IPS-15b (cell line): ENCODE measurements around the gene ZBTB7C.

ENCODE experiments used
- H3K27me3 ChIP-seq: one replicate; pipeline ENCODE4 v1.6.1; 2013; ENCODE audit warnings: low read length; ENCODE audit not compliant: control insufficient read depth, insufficient read depth
- H3K36me3 ChIP-seq: one replicate; pipeline ENCODE4 v1.6.1; 2013; ENCODE audit warnings: low read length; ENCODE audit not compliant: control insufficient read depth, insufficient read depth
- H3K4me1 ChIP-seq: one replicate; pipeline ENCODE4 v1.6.1; 2013; ENCODE audit warnings: mild to moderate bottlenecking, low read length; ENCODE audit not compliant: control insufficient read depth, insufficient read depth
- H3K4me3 ChIP-seq: one replicate; pipeline ENCODE4 v1.5.1; 2013; ENCODE audit warnings: low read depth, low read length
- H3K9ac ChIP-seq: one replicate; pipeline ENCODE4 v1.6.1; 2013; ENCODE audit warnings: low read depth, mild to moderate bottlenecking, low read length
- H3K9me3 ChIP-seq: one replicate; pipeline ENCODE4 v1.6.1; 2013; ENCODE audit warnings: mild to moderate bottlenecking, low read length; ENCODE audit not compliant: control insufficient read depth, insufficient read depth

Gene ZBTB7C

GRCh38 chr18:48412339-48412929 lies 3.3 kb upstream of the ZBTB7C start:
- Histone ChIP-seq H3K9ac (no peak overlapping the region), H3K4me1 (peaks cover 1% of the 10 kb centered on the region), H3K27me3 (peaks cover 46% of the 10 kb centered on the region), H3K36me3 (no peaks in the 10 kb centered on the region), H3K4me3 (no peak overlapping the region), H3K9me3 (no peaks in the 10 kb centered on the region)

DNA sequence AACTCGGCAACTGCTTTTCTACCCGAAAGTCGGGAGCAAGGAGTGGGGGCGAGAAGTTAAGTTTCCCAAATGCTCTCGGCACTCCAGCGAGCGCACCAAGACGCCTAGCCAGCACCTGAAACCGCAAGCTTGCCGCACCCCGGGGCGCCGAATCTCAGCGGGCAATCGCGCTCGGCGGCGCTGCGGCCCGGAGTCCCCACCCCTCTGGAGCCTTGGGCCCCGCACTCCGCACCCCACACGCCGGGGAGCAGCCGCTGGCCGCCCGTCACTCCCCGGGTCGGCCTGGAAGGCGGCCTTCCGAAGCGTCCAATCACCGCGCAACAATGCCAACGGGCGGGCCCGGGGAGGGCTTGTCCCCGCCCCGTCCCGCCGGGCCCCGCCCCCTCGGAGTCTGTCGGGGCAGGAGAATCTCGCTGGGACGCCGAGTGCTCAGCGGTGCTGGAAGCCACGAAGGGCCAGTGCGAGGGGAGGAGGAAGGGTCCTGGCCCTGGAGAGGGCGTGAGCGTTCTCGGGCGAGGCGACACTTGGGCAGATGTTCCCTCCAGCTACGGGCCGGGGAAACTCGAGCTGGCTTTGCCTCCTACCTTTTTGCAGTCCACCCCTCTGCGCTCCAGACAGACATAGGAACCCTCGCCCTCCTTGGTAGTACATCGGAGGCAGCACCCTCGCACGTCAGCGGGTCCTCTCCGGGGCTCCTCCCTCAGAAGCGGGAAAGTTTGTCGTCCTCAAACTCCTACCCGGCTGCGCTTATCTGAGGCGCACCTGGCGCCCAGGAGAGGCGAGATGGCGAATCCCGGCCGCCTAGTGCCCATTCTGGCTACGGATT lies 1.1 kb upstream of the ZBTB7C start:
- no peaks in the 10 kb centered on the region for H3K9me3 ChIP-seq
- no peak overlapping the region for H3K9ac ChIP-seq
- peaks cover 58% of the 10 kb centered on the region for H3K27me3 ChIP-seq
- no peaks in the 10 kb centered on the region for H3K36me3 ChIP-seq
- peaks cover 4% of the 10 kb centered on the region for H3K4me1 ChIP-seq
- peak overlapping the region; percentile 77 for H3K4me3 ChIP-seq

DNA sequence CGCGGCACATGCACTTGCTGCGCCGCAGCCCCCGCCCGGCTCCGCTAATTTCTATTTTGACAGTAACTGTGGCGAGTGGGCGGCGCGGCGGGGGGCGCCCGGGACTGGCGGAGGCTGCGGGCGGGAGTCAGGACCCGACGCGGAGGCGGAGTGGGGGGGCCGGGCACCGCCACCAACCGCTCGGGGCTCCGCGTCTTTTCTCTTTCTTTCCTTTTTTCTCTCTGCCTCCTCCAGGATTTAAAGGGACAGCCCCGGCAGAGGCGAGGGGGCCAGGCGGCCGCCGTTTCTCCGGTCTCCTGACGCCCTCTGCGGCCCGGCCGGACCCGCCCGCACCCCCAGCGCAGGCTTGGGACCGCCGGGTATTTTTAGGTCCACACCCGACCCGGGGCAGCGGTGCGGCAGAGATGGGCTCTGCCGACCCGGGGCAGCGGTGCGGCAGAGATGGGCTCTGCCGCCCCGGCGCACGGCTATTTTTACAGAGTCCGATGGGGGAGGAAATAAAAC lies 460 bp upstream of the ZBTB7C start:
- Histone ChIP-seq H3K4me3 (peak overlapping the region; percentile 77), H3K9ac (no peak overlapping the region), H3K9me3 (no peaks in the 10 kb centered on the region), H3K36me3 (no peaks in the 10 kb centered on the region), H3K4me1 (peaks cover 8% of the 10 kb centered on the region), H3K27me3 (peaks cover 62% of the 10 kb centered on the region)

DNA sequence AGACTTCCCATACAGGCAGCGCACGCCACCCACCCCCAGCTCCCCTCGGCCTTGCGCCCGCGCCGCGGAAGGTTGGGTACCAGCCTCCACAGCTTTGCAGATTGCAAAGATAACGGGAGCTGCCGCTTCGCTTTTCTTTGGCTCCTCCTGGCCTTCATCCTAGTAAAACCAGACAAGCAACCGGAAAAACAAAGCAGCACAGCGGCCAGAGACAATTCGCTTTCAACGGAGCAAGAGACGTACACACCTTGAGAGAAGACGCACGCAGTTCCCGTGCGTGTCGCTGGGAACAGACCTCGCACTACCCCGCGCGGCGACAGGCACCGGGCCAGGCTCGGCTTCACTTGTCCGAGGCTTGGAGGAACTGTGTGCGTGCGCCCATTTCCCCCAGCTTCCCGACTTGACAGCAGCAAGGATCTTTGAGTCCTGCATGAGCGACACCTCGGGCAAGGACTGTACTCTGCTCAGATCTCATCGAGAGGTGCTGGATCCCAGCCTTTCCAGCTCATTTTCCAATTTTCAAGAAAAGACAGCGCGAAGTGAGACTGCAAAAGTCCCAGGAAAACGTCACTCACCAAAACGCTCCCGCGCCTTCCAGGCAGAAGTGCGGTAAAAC lies 964 bp downstream of the ZBTB7C start:
- Histone ChIP-seq H3K9ac (no peak overlapping the region), H3K4me3 (peak overlapping the region; percentile 65), H3K27me3 (peaks cover 55% of the 10 kb centered on the region), H3K36me3 (no peaks in the 10 kb centered on the region), H3K4me1 (peaks cover 10% of the 10 kb centered on the region), H3K9me3 (no peaks in the 10 kb centered on the region)

GRCh38 chr18:48407358-48407757 lies 1.8 kb downstream of the ZBTB7C start:
- H3K9ac ChIP-seq, result no peak overlapping the region
- H3K36me3 ChIP-seq, result no peaks in the 10 kb centered on the region
- H3K9me3 ChIP-seq, result no peaks in the 10 kb centered on the region
- peaks cover 10% of the 10 kb centered on the region for H3K4me1 ChIP-seq
- peak overlapping the region; percentile 65 for H3K4me3 ChIP-seq
- peaks cover 57% of the 10 kb centered on the region for H3K27me3 ChIP-seq

DNA sequence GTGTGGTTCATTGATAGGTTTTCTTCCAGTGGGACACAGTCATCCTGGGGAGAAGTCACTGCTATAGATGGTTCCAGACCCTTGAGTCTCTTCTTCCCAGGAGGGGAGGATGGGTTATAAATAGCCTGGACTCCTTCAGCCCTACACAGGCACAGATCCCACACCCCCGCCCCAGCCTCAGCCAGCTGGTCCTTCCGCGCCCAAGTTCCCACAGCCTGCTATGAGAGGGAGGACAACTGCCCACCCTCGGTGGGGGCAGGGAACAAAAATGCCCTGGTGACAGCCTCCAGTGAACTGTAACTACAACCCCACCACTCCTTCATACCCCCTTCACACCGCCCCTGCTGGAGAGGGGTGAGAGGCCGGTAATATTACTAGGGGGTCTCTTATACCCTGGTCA lies 3.2 kb downstream of the ZBTB7C start:
- Histone ChIP-seq H3K27me3 (peaks cover 44% of the 10 kb centered on the region), H3K4me1 (peaks cover 10% of the 10 kb centered on the region), H3K4me3 (no peak overlapping the region), H3K9me3 (no peaks in the 10 kb centered on the region), H3K36me3 (no peaks in the 10 kb centered on the region), H3K9ac (no peak overlapping the region)

GRCh38 chr18:48404716-48405507 lies 4.3 kb downstream of the ZBTB7C start:
- peaks cover 41% of the 10 kb centered on the region for H3K27me3 ChIP-seq
- peaks cover 10% of the 10 kb centered on the region for H3K4me1 ChIP-seq
- no peak overlapping the region for H3K4me3 ChIP-seq
- no peaks in the 10 kb centered on the region for H3K9me3 ChIP-seq
- no peaks in the 10 kb centered on the region for H3K36me3 ChIP-seq
- no peak overlapping the region for H3K9ac ChIP-seq

DNA sequence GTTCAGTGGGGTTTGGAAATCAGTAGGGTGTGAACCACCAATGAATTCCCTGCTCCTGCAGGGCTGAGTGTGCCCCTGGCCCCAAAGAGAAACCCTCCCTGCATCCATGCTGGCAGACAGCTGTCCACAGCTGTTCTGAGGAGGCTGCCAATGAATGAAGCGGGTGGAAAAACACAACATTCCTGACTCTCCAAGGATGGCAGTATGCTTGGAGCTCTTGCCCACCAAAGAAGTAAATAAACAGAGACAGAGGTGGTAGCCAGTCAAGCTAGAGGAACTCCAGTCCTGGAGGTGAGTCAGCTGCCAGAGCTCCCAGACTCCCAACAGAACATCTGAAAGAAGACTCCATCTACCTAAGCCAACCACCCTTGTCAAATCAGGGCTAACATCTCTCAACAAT lies 6.2 kb downstream of the ZBTB7C start:
- Histone ChIP-seq H3K4me3 (no peak overlapping the region), H3K27me3 (peaks cover 34% of the 10 kb centered on the region), H3K9ac (no peak overlapping the region), H3K9me3 (no peaks in the 10 kb centered on the region), H3K36me3 (no peaks in the 10 kb centered on the region), H3K4me1 (peaks cover 10% of the 10 kb centered on the region)

DNA sequence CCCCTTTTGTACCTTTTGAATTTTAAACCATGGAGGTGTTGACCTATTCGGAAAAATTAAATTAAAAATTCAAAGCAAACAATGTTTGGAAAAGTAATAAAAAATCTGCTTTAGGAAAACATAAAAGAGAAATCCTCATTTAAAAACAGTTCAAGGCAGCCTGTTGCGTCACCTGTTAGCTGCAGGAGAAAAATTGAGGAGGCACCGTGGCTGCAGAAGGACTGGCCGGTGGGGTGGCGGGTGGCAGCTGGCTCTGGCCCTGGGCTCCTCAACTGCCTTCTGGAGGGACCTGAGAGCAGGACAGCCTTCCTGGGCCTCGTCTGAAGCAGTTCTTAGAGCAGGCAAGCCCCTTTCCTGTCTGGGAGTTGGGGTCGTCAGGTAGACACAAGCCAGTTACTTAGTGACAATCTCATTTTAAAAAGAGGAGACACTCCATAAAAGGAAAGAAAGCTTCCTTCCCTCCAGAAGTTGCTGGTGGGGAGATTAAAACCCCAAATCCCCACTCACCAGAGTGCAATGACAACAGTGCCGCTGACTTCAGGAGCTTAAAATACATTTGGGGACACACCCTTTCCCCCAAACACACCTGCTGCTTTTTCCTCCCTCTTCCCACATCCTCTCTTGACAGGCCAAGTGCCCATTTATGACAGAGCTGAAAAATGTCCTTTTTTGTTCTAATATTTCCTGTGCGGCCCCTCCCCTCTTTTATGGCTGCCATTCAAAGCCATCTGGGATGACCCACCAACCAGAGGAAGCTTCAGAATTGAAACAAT lies 9.7 kb downstream of the ZBTB7C start:
- no peaks in the 10 kb centered on the region for H3K9me3 ChIP-seq
- H3K4me3 ChIP-seq, result no peak overlapping the region
- no peak overlapping the region for H3K9ac ChIP-seq
- H3K27me3 ChIP-seq, result peaks cover 5% of the 10 kb centered on the region
- H3K36me3 ChIP-seq, result no peaks in the 10 kb centered on the region
- no peaks in the 10 kb centered on the region for H3K4me1 ChIP-seq

DNA sequence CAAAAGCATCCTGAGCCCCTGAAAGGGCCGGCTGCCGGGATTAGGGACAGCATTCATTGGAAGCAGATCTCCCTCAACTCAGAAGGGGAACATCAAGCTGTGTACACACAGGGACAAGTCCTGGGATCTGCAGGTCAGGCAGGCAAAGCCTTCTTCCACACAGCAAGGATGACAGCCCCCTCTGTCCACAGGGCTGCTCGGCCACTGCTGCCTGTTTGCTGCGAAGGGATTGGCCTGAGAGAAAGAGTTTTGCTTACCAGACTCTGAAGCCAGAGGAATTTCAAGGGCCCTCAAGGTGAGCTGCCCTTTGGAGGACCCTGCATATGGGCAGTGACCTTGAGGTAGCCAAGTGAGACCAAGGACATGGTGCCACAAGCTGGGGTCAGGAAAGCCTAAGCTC lies 11.1 kb downstream of the ZBTB7C start:
- H3K4me3 ChIP-seq, result no peak overlapping the region
- no peaks in the 10 kb centered on the region for H3K36me3 ChIP-seq
- no peak overlapping the region for H3K9ac ChIP-seq
- H3K27me3 ChIP-seq, result peaks cover under 1% of the 10 kb centered on the region
- peaks cover 3% of the 10 kb centered on the region for H3K4me1 ChIP-seq
- no peaks in the 10 kb centered on the region for H3K9me3 ChIP-seq

DNA sequence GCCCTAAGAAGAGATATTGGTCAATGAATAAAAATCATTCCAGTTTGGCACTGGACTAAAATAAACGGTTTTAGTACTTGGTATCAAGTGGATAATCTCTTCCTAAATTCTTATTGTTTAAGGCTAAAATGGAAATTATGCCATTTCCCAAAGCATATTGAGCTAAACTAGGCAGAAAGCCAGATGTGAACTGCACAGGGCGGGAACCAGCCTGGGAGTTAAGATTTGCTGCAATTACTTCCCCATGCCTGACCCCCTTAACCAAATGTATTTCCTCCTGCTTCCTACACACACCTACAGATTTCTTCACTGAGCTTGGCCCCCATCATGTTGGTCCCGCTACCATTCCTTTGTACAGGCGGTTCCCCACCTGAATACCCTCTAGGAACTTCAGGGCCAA lies 12.2 kb downstream of the ZBTB7C start:
- Histone ChIP-seq H3K4me3 (no peak overlapping the region), H3K4me1 (peaks cover 3% of the 10 kb centered on the region), H3K9me3 (no peaks in the 10 kb centered on the region), H3K36me3 (no peaks in the 10 kb centered on the region), H3K27me3 (peaks cover 2% of the 10 kb centered on the region), H3K9ac (no peak overlapping the region)
